ENCODE results near the gene DIPK1A.

The DIPK1A gene

GRCh38 chr1:92879316-92879968 is 81.8 kb downstream of the DIPK1A start:
- Histone ChIP-seq H3K36me3 (ENCODE audit: insufficient read depth, low read length) (no peaks in the 10 kb centered on the region), H3K4me1 (ENCODE audit: insufficient read depth, low read length) (peaks cover 5% of the 10 kb centered on the region), H3K4me3 (ENCODE audit: low read depth in 1 of 2, low read length in 2 of 2) (no peak overlapping the region), H3K27me3 (ENCODE audit: control insufficient read depth in 1 of 2, insufficient read depth in 2 of 2, low read length in 2 of 2) (no peaks in the 10 kb centered on the region), H3K9ac (ENCODE audit: low read length) (no peak overlapping the region), H3K9me3 (ENCODE audit: low read length) (no peaks in the 10 kb centered on the region), H3K27ac (ENCODE audit: low read depth, low read length) (no peak overlapping the region)

- peaks cover 5% of the 10 kb centered on the region for H3K4me1 ChIP-seq (ENCODE audit: insufficient read depth, low read length)
- H3K4me3 ChIP-seq (ENCODE audit: low read depth in 1 of 2, low read length in 2 of 2), result no peak overlapping the region
- H3K27ac ChIP-seq (ENCODE audit: low read depth, low read length), result no peak overlapping the region
- H3K27me3 ChIP-seq (ENCODE audit: control insufficient read depth in 1 of 2, insufficient read depth in 2 of 2, low read length in 2 of 2), result no peaks in the 10 kb centered on the region
- H3K9me3 ChIP-seq (ENCODE audit: low read length), result no peaks in the 10 kb centered on the region
- no peak overlapping the region for H3K9ac ChIP-seq (ENCODE audit: low read length)
- peaks cover 3% of the 10 kb centered on the region for H3K36me3 ChIP-seq (ENCODE audit: insufficient read depth, low read length)
Measured at GRCh38 chr1:92877792-92878191, 83.5 kb downstream of the DIPK1A start.

GRCh38 chr1:92877081-92877711 is 84.1 kb downstream of the DIPK1A start:
- Histone ChIP-seq H3K4me3 (ENCODE audit: low read depth in 1 of 2, low read length in 2 of 2) (no peak overlapping the region), H3K9me3 (ENCODE audit: low read length) (no peaks in the 10 kb centered on the region), H3K36me3 (ENCODE audit: insufficient read depth, low read length) (peaks cover 5% of the 10 kb centered on the region), H3K9ac (ENCODE audit: low read length) (no peak overlapping the region), H3K27me3 (ENCODE audit: control insufficient read depth in 1 of 2, insufficient read depth in 2 of 2, low read length in 2 of 2) (no peaks in the 10 kb centered on the region), H3K27ac (ENCODE audit: low read depth, low read length) (no peak overlapping the region), H3K4me1 (ENCODE audit: insufficient read depth, low read length) (peaks cover 5% of the 10 kb centered on the region)

- Histone ChIP-seq H3K27me3 (ENCODE audit: control insufficient read depth in 1 of 2, insufficient read depth in 2 of 2, low read length in 2 of 2) (no peaks in the 10 kb centered on the region), H3K4me3 (ENCODE audit: low read depth in 1 of 2, low read length in 2 of 2) (no peak overlapping the region), H3K9me3 (ENCODE audit: low read length) (no peaks in the 10 kb centered on the region), H3K27ac (ENCODE audit: low read depth, low read length) (no peak overlapping the region), H3K9ac (ENCODE audit: low read length) (no peak overlapping the region), H3K4me1 (ENCODE audit: insufficient read depth, low read length) (peaks cover 5% of the 10 kb centered on the region), H3K36me3 (ENCODE audit: insufficient read depth, low read length) (peaks cover 5% of the 10 kb centered on the region)
Measured at GRCh38 chr1:92876351-92876750, 84.9 kb downstream of the DIPK1A start.

- H3K9me3 ChIP-seq (ENCODE audit: low read length), result no peaks in the 10 kb centered on the region
- no peak overlapping the region for H3K27ac ChIP-seq (ENCODE audit: low read depth, low read length)
- no peaks in the 10 kb centered on the region for H3K27me3 ChIP-seq (ENCODE audit: control insufficient read depth in 1 of 2, insufficient read depth in 2 of 2, low read length in 2 of 2)
Measured at GRCh38 chr1:92874987-92875386, 86.3 kb downstream of the DIPK1A start.

GRCh38 chr1:92872719-92873118 is 88.5 kb downstream of the DIPK1A start:
- H3K9me3 ChIP-seq (ENCODE audit: low read length), result no peaks in the 10 kb centered on the region
- no peaks in the 10 kb centered on the region for H3K27me3 ChIP-seq (ENCODE audit: control insufficient read depth in 1 of 2, insufficient read depth in 2 of 2, low read length in 2 of 2)
- peaks cover 5% of the 10 kb centered on the region for H3K36me3 ChIP-seq (ENCODE audit: insufficient read depth, low read length)
- H3K27ac ChIP-seq (ENCODE audit: low read depth, low read length), result no peak overlapping the region
- H3K9ac ChIP-seq (ENCODE audit: low read length), result no peak overlapping the region
- peaks cover 2% of the 10 kb centered on the region for H3K4me1 ChIP-seq (ENCODE audit: insufficient read depth, low read length)
- no peak overlapping the region for H3K4me3 ChIP-seq (ENCODE audit: low read depth in 1 of 2, low read length in 2 of 2)

More at GRCh38 chr1:92874987-92875386, 86.3 kb downstream of the DIPK1A start:
- Histone ChIP-seq H3K4me3 (ENCODE audit: low read depth in 1 of 2, low read length in 2 of 2) (no peak overlapping the region), H3K36me3 (ENCODE audit: insufficient read depth, low read length) (peaks cover 5% of the 10 kb centered on the region), H3K4me1 (ENCODE audit: insufficient read depth, low read length) (peaks cover 5% of the 10 kb centered on the region), H3K9ac (ENCODE audit: low read length) (no peak overlapping the region)

- H3K9ac ChIP-seq (ENCODE audit: low read length), result no peak overlapping the region
- H3K27me3 ChIP-seq (ENCODE audit: control insufficient read depth in 1 of 2, insufficient read depth in 2 of 2, low read length in 2 of 2), result no peaks in the 10 kb centered on the region
- no peak overlapping the region for H3K4me3 ChIP-seq (ENCODE audit: low read depth in 1 of 2, low read length in 2 of 2)
- no peak overlapping the region for H3K27ac ChIP-seq (ENCODE audit: low read depth, low read length)
- peaks cover 5% of the 10 kb centered on the region for H3K36me3 ChIP-seq (ENCODE audit: insufficient read depth, low read length)
- H3K9me3 ChIP-seq (ENCODE audit: low read length), result no peaks in the 10 kb centered on the region
- no peaks in the 10 kb centered on the region for H3K4me1 ChIP-seq (ENCODE audit: insufficient read depth, low read length)
Measured at GRCh38 chr1:92870591-92870990, 90.7 kb downstream of the DIPK1A start.

- H3K4me1 ChIP-seq (ENCODE audit: insufficient read depth, low read length), result no peaks in the 10 kb centered on the region
- H3K27ac ChIP-seq (ENCODE audit: low read depth, low read length), result no peak overlapping the region
- H3K9me3 ChIP-seq (ENCODE audit: low read length), result no peaks in the 10 kb centered on the region
- H3K27me3 ChIP-seq (ENCODE audit: control insufficient read depth in 1 of 2, insufficient read depth in 2 of 2, low read length in 2 of 2), result no peaks in the 10 kb centered on the region
- no peak overlapping the region for H3K9ac ChIP-seq (ENCODE audit: low read length)
- no peaks in the 10 kb centered on the region for H3K36me3 ChIP-seq (ENCODE audit: insufficient read depth, low read length)
- H3K4me3 ChIP-seq (ENCODE audit: low read depth in 1 of 2, low read length in 2 of 2), result no peak overlapping the region
Measured at GRCh38 chr1:92864131-92864530, 97.1 kb downstream of the DIPK1A start.

- no peaks in the 10 kb centered on the region for H3K9me3 ChIP-seq (ENCODE audit: low read length)
- no peak overlapping the region for H3K9ac ChIP-seq (ENCODE audit: low read length)
- H3K27me3 ChIP-seq (ENCODE audit: control insufficient read depth in 1 of 2, insufficient read depth in 2 of 2, low read length in 2 of 2), result no peaks in the 10 kb centered on the region
- H3K27ac ChIP-seq (ENCODE audit: low read depth, low read length), result no peak overlapping the region
- H3K4me1 ChIP-seq (ENCODE audit: insufficient read depth, low read length), result no peaks in the 10 kb centered on the region
- H3K36me3 ChIP-seq (ENCODE audit: insufficient read depth, low read length), result no peaks in the 10 kb centered on the region
- no peak overlapping the region for H3K4me3 ChIP-seq (ENCODE audit: low read depth in 1 of 2, low read length in 2 of 2)
Measured at GRCh38 chr1:92862605-92863004, 98.7 kb downstream of the DIPK1A start.

- Histone ChIP-seq H3K4me1 (ENCODE audit: insufficient read depth, low read length) (no peaks in the 10 kb centered on the region), H3K4me3 (ENCODE audit: low read depth in 1 of 2, low read length in 2 of 2) (peak overlapping the region in 1 of 2 donors; percentile 22), H3K9ac (ENCODE audit: low read length) (no peak overlapping the region), H3K27me3 (ENCODE audit: control insufficient read depth in 1 of 2, insufficient read depth in 2 of 2, low read length in 2 of 2) (no peaks in the 10 kb centered on the region), H3K27ac (ENCODE audit: low read depth, low read length) (no peak overlapping the region), H3K36me3 (ENCODE audit: insufficient read depth, low read length) (no peaks in the 10 kb centered on the region), H3K9me3 (ENCODE audit: low read length) (no peaks in the 10 kb centered on the region)
Measured at GRCh38 chr1:92859400-92860039, 101.7 kb downstream of the DIPK1A start.

- Histone ChIP-seq H3K27me3 (ENCODE audit: control insufficient read depth in 1 of 2, insufficient read depth in 2 of 2, low read length in 2 of 2) (no peaks in the 10 kb centered on the region), H3K9me3 (ENCODE audit: low read length) (no peaks in the 10 kb centered on the region), H3K9ac (ENCODE audit: low read length) (no peak overlapping the region), H3K4me3 (ENCODE audit: low read depth in 1 of 2, low read length in 2 of 2) (peak overlapping the region in 1 of 2 donors; percentile 22), H3K4me1 (ENCODE audit: insufficient read depth, low read length) (no peaks in the 10 kb centered on the region), H3K27ac (ENCODE audit: low read depth, low read length) (no peak overlapping the region), H3K36me3 (ENCODE audit: insufficient read depth, low read length) (no peaks in the 10 kb centered on the region)
Measured at GRCh38 chr1:92858564-92859399, 102.5 kb downstream of the DIPK1A start.

Data from muscle layer of colon (tissue), 2 donors.